Panc1 (cell line): Measurements from ENCODE around the gene TRANK1.

Experiments used
- CTCF ChIP-seq: fragments of 450-650 bp; IDR thresholded peaks from 2 replicates; pipeline ENCODE4 v1.5.1; 2017; ENCODE audit warnings: mild to moderate bottlenecking
- POLR2AphosphoS5 ChIP-seq: IDR thresholded peaks from 2 replicates; pipeline ENCODE4 v1.6.1; 2012; ENCODE audit warnings: mild to moderate bottlenecking, low read depth, low read length, moderate library complexity
- REST ChIP-seq, 2 experiments: IDR thresholded peaks; 2 replicates each; pipeline ENCODE4 v1.6.1; 2011 to 2012; ENCODE audit warnings: low read depth in 2 of 2, control low read depth in 1 of 2, low read length in 1 of 2, mild to moderate bottlenecking in 1 of 2, moderate library complexity in 1 of 2; ENCODE audit not compliant: insufficient read depth in 1 of 2
- SIN3A ChIP-seq: IDR thresholded peaks from 2 replicates; pipeline ENCODE4 v1.6.1; 2012; ENCODE audit warnings: low read depth, mild to moderate bottlenecking, low read length, moderate library complexity, borderline replicate concordance; ENCODE audit not compliant: insufficient read depth
- TCF7L2 ChIP-seq: IDR thresholded peaks from 2 replicates; pipeline ENCODE4 v1.6.1; 2011; ENCODE audit warnings: mild to moderate bottlenecking, low read depth, low read length, inconsistent platforms

- TF ChIP-seq CTCF, result no peak
- no peak for TF ChIP-seq POLR2AphosphoS5
- TF ChIP-seq TCF7L2, result no peak
- no peak for TF ChIP-seq SIN3A
- TF ChIP-seq REST (IDR thresholded peaks at IDR 0.05; ENCODE audit: insufficient read depth in 1 of 2, low read depth in 2 of 2, low read length in 1 of 2), result no peak
These were observed 94.1 kb downstream of the TRANK1 start for GRCh38 chr3:36850743-36851142.
